Endothelial cell of umbilical vein (primary cell): ENCODE measurements around the gene STAT1. TPM values are rescaled to one million over a fixed set of nuclear protein-coding genes. Genes with fewer than 3 reads are reported as not detected.

Experiments used
- BruUV-seq: library from RNA; stranded (reverse); fragments of 400-500 nt; replicated peaks from 2 replicates; lab custom pipeline; 2021; lab: Mats Ljungman, UMichigan
- CTCF ChIA-PET: fragments of 300-600, 350-600 bp; sonication (Branson Sonifier 250); formaldehyde crosslinking; loops from one replicate; lab custom pipeline; 2021; ENCODE audit warnings: antibody characterized with exemption, inconsistent platforms; lab: Charles Lee
- POLR2A ChIA-PET: fragments of 300-600, 350-600 bp; sonication (Branson Sonifier 250); formaldehyde crosslinking; loops from one replicate; lab custom pipeline; 2021; ENCODE audit warnings: antibody characterized with exemption, inconsistent platforms; lab: Charles Lee
- DNase-seq: peaks from one replicate; pipeline ENCODE4 v3.0.0-alpha.2; 2011; ENCODE audit warnings: low read depth, low spot score
- FAIRE-seq: peaks from 2 replicates; lab custom pipeline; 2011; peaks lifted over from hg19 to GRCh38; lab: Jason Lieb, UNC
- H2AFZ ChIP-seq: 2 replicates; pipeline ENCODE4 v1.6.0; 2012; ENCODE audit warnings: low read depth, low read length, control low read depth, inconsistent platforms
- H3K27ac ChIP-seq: 2 replicates; pipeline ENCODE4 v1.5.1; 2011; ENCODE audit warnings: low read depth, mild to moderate bottlenecking, control low read depth, low read length, moderate library complexity; ENCODE audit not compliant: insufficient read depth
- H3K27me3 ChIP-seq, 2 experiments: 2 replicates each; pipeline versions ENCODE4 v1.6.0 to v1.6.1; 2011; ENCODE audit warnings: low read length in 2 of 2, mixed read lengths in 1 of 2; ENCODE audit not compliant: control insufficient read depth in 2 of 2, insufficient read depth in 2 of 2
- H3K36me3 ChIP-seq, 2 experiments: 2 replicates in 1 of 2; 3 replicates in 1 of 2; pipeline ENCODE4 v1.5.1; 2011; ENCODE audit warnings: low read length in 2 of 2, mild to moderate bottlenecking in 1 of 2, moderate library complexity in 1 of 2; ENCODE audit not compliant: control insufficient read depth in 2 of 2, insufficient read depth in 2 of 2; ENCODE audit errors: extremely low read depth in 1 of 2
- H3K4me1 ChIP-seq: 3 replicates; pipeline ENCODE4 v1.5.1; 2011; ENCODE audit warnings: mild to moderate bottlenecking, low read length; ENCODE audit not compliant: control insufficient read depth, insufficient read depth; ENCODE audit errors: extremely low read depth
- H3K4me2 ChIP-seq: 2 replicates; pipeline ENCODE4 v1.6.1; 2011; ENCODE audit warnings: low read length, control low read depth, mixed read lengths; ENCODE audit not compliant: insufficient read depth
- H3K4me3 ChIP-seq, 3 experiments: fragments of 200-600 bp in 1 of 3; sonication (generic), shearing (Covaris generic) in 1 of 3; replicated peaks in 1 of 3; 2 replicates each; pipeline ENCODE4 v1.5.1; 2011 to 2016; ENCODE audit warnings: control low read depth in 3 of 3, low read length in 3 of 3, mild to moderate bottlenecking in 2 of 3, inconsistent platforms in 1 of 3, low read depth in 1 of 3, moderate library complexity in 1 of 3; ENCODE audit not compliant: insufficient read depth in 1 of 3
- H3K79me2 ChIP-seq: 2 replicates; pipeline ENCODE4 v1.6.0; 2012; ENCODE audit warnings: low read length, inconsistent platforms; ENCODE audit not compliant: control insufficient read depth, insufficient read depth
- H3K9ac ChIP-seq: replicated peaks from 2 replicates; pipeline ENCODE3; 2011; ENCODE audit warnings: low read length, control low read depth; ENCODE audit not compliant: insufficient read depth; ENCODE audit errors: extremely low read depth
- H3K9me1 ChIP-seq: replicated peaks from 3 replicates; pipeline ENCODE4 v1.6.0; 2011; ENCODE audit warnings: mild to moderate bottlenecking, low read length; ENCODE audit not compliant: control insufficient read depth, insufficient read depth; ENCODE audit errors: extremely low read depth
- H3K9me3 ChIP-seq: replicated peaks from 2 replicates; pipeline ENCODE4 v1.5.1; 2012; ENCODE audit warnings: low read length, inconsistent platforms; ENCODE audit not compliant: control insufficient read depth, insufficient read depth
- H4K20me1 ChIP-seq: replicated peaks from 2 replicates; pipeline ENCODE3; 2011; ENCODE audit warnings: mild to moderate bottlenecking, low read length; ENCODE audit not compliant: control insufficient read depth, insufficient read depth; ENCODE audit errors: extremely low read depth
- CTCF ChIP-seq, 2 donors: IDR thresholded peaks; 1 replicate in 1 of 2; 2 replicates in 1 of 2; pipeline ENCODE4 v1.5.1; 2011; ENCODE audit warnings: low read length in 2 of 2, mild to moderate bottlenecking in 2 of 2, moderate library complexity in 2 of 2, control low read depth in 1 of 2, inconsistent platforms in 1 of 2, low read depth in 1 of 2; ENCODE audit not compliant: insufficient read depth in 1 of 2; ENCODE audit errors: extremely low read depth in 1 of 2
- EZH2 ChIP-seq: IDR thresholded peaks from 2 replicates; pipeline ENCODE4 v1.6.1; 2012; ENCODE audit warnings: borderline replicate concordance, low read depth, mild to moderate bottlenecking, moderate library complexity, low read length, inconsistent platforms; ENCODE audit not compliant: severe bottlenecking
- POLR2AphosphoS5 ChIP-seq: IDR thresholded peaks from 2 replicates; pipeline ENCODE4 v1.6.1; 2012; ENCODE audit warnings: low read depth, mild to moderate bottlenecking, control low read depth, low read length, moderate library complexity; ENCODE audit not compliant: insufficient read depth
- dilution Hi-C: fragments of 300-500 bp; cut with MboI; formaldehyde crosslinking; loops from one replicate; pipeline ENCODE4 v1.15.0; 2019; ENCODE audit warnings: low sequenced_read_pairs; ENCODE audit not compliant: extremely low pct_ligation_motif_present
- intact Hi-C: fragments of 100-400 bp; cut with micrococcal nuclease; formaldehyde crosslinking; loops from one replicate; pipeline ENCODE4 v1.10.0; 2022
- polyA plus RNA-seq, 4 experiments: library from polyadenylated mRNA; depleted of rRNA in 3 of 4; stranded (reverse) in 3 of 4; unstranded in 1 of 4; fragments of >200 nt; gene quantifications; 2 replicates each; pipeline versions ENCODE4 v1.2.1 to v1.2.3, GENCODE V29; 2011 to 2012; ENCODE audit warnings: missing spikeins in 1 of 4
- total RNA-seq: library from RNA; stranded (reverse); gene quantifications from 2 replicates; pipeline ENCODE4 v1.2.3, GENCODE V29; 2021

STAT1 gene
- total and polyA plus RNA-seq, 2 donors (not counting 3 experiments of a cell fraction or from before 2014, with no cell fraction given), result 64.2 to 67.6 TPM

- peaks cover 5% of the 10 kb centered on the region for H3K4me1 ChIP-seq
- no peaks in the 10 kb centered on the region for H3K9me3 ChIP-seq
- DNase-seq (peak; percentile 75), FAIRE-seq (peak; percentile 92)
- H3K9me1 ChIP-seq, result no peaks in the 10 kb centered on the region
- dilution Hi-C loops, result no loop called here
- no peaks in the 10 kb centered on the region for H4K20me1 ChIP-seq
- CTCF ChIA-PET, result interaction anchor here (0.7 to 9.3 kb wide), 58 partner anchors 8 to 1110 kb away, joined by 3 to 358 read pairs (median 4); partner anchors contain the start of gene STAT4
- POLR2A ChIA-PET, result no interaction called here
- no peak overlapping the region for H3K27ac ChIP-seq
- intact Hi-C loops, result loop anchor here (1.0 to 5.0 kb wide), 3 partner anchors 103 to 469 kb away; no protein-coding TSS in a partner anchor
- H3K27me3 ChIP-seq, result peaks cover 4 to 8% of the 10 kb centered on the region in 2 experiments
- peak overlapping the region; percentile 61 for H3K4me2 ChIP-seq
- no peak overlapping the region for H3K4me3 ChIP-seq
- H2AFZ ChIP-seq, result peak overlapping the region; percentile 62
- H3K79me2 ChIP-seq, result no peaks in the 10 kb centered on the region
- no peaks in the 10 kb centered on the region for H3K36me3 ChIP-seq
- TF ChIP-seq POLR2AphosphoS5, result no peak
- peak; percentile 27 to 38 for TF ChIP-seq CTCF (IDR thresholded peaks at IDR 0.05; ENCODE audit: extremely low read depth in 1 of 2, insufficient read depth in 1 of 2, low read depth in 1 of 2, low read length in 2 of 2)
- TF ChIP-seq EZH2, result no peak
- H3K9ac ChIP-seq, result no peak overlapping the region
- no TSS peak for BruUV-seq
Measured at GRCh38 chr2:191051825-191052778, 38.1 kb upstream of the STAT1 start.
